ENCODE measurements around the gene FCHO1. TPM values are rescaled to one million over a fixed set of nuclear protein-coding genes. Genes with fewer than 3 reads are reported as not detected.

FCHO1 gene
- total RNA-seq, 2 experiments from 2014 or later, result 85.6 to 107 TPM

DNA sequence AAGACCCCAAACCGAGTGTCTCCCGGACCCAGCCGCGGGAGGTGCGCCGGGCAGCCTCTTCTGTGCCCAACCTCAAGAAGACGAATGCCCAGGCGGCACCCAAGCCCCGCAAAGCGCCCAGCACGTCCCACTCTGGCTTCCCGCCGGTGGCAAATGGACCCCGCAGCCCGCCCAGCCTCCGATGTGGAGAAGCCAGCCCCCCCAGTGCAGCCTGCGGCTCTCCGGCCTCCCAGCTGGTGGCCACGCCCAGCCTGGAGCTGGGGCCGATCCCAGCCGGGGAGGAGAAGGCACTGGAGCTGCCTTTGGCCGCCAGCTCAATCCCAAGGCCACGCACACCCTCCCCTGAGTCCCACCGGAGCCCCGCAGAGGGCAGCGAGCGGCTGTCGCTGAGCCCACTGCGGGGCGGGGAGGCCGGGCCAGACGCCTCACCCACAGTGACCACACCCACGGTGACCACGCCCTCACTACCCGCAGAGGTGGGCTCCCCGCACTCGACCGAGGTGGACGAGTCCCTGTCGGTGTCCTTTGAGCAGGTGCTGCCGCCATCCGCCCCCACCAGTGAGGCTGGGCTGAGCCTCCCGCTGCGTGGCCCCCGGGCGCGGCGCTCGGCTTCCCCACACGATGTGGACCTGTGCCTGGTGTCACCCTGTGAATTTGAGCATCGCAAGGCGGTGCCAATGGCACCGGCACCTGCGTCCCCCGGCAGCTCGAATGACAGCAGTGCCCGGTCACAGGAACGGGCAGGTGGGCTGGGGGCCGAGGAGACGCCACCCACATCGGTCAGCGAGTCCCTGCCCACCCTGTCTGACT lies 24.1 kb upstream of the FCHO1 start:
- Histone ChIP-seq H3K79me2 (ENCODE audit: insufficient read depth, low read depth, low read length) (no peaks in the 10 kb centered on the region; the same call in 1 of the 2 replicates), H3K4me3 (ENCODE audit: low read depth, low read length, poor library complexity, severe bottlenecking) (no peak overlapping the region), H4K20me1 (ENCODE audit: insufficient read depth, low read length) (no peaks in the 10 kb centered on the region), H3K27ac (ENCODE audit: low read depth, low read length, poor library complexity, severe bottlenecking) (no peak overlapping the region), H3K4me2 (ENCODE audit: low read length) (no peak overlapping the region), H2AFZ (ENCODE audit: low read length) (no peak overlapping the region), H3K36me3 (ENCODE audit: insufficient read depth, low read length) (peaks cover 84% of the 10 kb centered on the region), H3K9me3 (ENCODE audit: low read length) (peaks cover 3% of the 10 kb centered on the region; the same call in 1 of the 2 replicates), H3K9me2 (ENCODE audit: insufficient read depth, low read length) (no peaks in the 10 kb centered on the region), H3K4me1 (ENCODE audit: insufficient read depth, low read length, poor library complexity, severe bottlenecking) (no peaks in the 10 kb centered on the region)
- intact Hi-C loops (cut with micrococcal nuclease; ENCODE audit: unreplicated experiment), result no loop called here
- TF ChIP-seq, protein P1, sequence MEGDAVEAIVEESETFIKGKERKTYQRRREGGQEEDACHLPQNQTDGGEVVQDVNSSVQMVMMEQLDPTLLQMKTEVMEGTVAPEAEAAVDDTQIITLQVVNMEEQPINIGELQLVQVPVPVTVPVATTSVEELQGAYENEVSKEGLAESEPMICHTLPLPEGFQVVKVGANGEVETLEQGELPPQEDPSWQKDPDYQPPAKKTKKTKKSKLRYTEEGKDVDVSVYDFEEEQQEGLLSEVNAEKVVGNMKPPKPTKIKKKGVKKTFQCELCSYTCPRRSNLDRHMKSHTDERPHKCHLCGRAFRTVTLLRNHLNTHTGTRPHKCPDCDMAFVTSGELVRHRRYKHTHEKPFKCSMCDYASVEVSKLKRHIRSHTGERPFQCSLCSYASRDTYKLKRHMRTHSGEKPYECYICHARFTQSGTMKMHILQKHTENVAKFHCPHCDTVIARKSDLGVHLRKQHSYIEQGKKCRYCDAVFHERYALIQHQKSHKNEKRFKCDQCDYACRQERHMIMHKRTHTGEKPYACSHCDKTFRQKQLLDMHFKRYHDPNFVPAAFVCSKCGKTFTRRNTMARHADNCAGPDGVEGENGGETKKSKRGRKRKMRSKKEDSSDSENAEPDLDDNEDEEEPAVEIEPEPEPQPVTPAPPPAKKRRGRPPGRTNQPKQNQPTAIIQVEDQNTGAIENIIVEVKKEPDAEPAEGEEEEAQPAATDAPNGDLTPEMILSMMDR (conservative IDR thresholded peaks at IDR 0.05; ENCODE audit: low read length), result no peak
- no peak for TF ChIP-seq EZH2phosphoT487 (IDR thresholded peaks at IDR 0.05; ENCODE audit: borderline replicate concordance, low read depth, low read length)
- BruUV-seq (replicated peaks), result no TSS peak
- POLR2A ChIA-PET, result no interaction called here
- no peak for DNase-seq (ENCODE audit: low spot score)
- CTCF ChIA-PET (ENCODE audit: unreplicated experiment), result no interaction called here

DNA sequence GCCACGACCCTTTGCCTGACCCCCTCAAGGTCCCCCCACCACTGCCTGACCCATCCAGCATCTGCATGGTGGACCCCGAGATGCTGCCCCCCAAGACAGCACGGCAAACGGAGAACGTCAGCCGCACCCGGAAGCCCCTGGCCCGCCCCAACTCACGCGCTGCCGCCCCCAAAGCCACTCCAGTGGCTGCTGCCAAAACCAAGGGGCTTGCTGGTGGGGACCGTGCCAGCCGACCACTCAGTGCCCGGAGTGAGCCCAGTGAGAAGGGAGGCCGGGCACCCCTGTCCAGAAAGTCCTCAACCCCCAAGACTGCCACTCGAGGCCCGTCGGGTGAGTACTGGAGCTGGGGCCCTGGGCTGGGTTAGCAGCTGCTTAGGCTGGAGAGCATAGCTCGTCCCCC lies 23.4 kb upstream of the FCHO1 start:
- H3K4me3 ChIP-seq (ENCODE audit: low read depth, low read length, poor library complexity, severe bottlenecking), result no peak overlapping the region
- H3K4me1 ChIP-seq (ENCODE audit: insufficient read depth, low read length, poor library complexity, severe bottlenecking), result no peaks in the 10 kb centered on the region
- H2AFZ ChIP-seq (ENCODE audit: low read length), result no peak overlapping the region
- no peaks in the 10 kb centered on the region for H3K9me2 ChIP-seq (ENCODE audit: insufficient read depth, low read length)
- peaks cover 88% of the 10 kb centered on the region for H3K36me3 ChIP-seq (ENCODE audit: insufficient read depth, low read length)
- no peak overlapping the region for H3K27ac ChIP-seq (ENCODE audit: low read depth, low read length, poor library complexity, severe bottlenecking)
- peaks cover 3% of the 10 kb centered on the region; the same call in 1 of the 2 replicates for H3K9me3 ChIP-seq (ENCODE audit: low read length)
- no peaks in the 10 kb centered on the region; the same call in 1 of the 2 replicates for H3K79me2 ChIP-seq (ENCODE audit: insufficient read depth, low read depth, low read length)
- no peaks in the 10 kb centered on the region for H4K20me1 ChIP-seq (ENCODE audit: insufficient read depth, low read length)
- no TSS peak for BruUV-seq (replicated peaks)
- POLR2A ChIA-PET, result no interaction called here
- no peak for DNase-seq (ENCODE audit: low spot score)
- TF ChIP-seq, protein P1 (conservative IDR thresholded peaks at IDR 0.05; ENCODE audit: low read length), result no peak
- TF ChIP-seq EZH2phosphoT487 (IDR thresholded peaks at IDR 0.05; ENCODE audit: borderline replicate concordance, low read depth, low read length), result no peak
- intact Hi-C loops (cut with micrococcal nuclease; ENCODE audit: unreplicated experiment), result no loop called here
- H3K4me2 ChIP-seq (ENCODE audit: low read length), result no peak overlapping the region
- CTCF ChIA-PET (ENCODE audit: unreplicated experiment), result no interaction called here

DNA sequence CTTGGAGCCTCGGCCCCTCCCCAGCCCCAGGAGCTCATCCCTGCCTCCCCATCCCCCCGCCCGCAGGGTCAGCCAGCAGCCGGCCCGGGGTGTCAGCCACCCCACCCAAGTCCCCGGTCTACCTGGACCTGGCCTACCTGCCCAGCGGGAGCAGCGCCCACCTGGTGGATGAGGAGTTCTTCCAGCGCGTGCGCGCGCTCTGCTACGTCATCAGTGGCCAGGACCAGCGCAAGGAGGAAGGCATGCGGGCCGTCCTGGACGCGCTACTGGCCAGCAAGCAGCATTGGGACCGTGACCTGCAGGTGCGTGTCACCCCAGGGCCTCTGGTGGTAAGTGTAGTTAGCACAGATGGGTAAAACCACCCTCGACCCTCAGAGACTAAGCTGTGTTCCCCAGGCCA lies 18.1 kb upstream of the FCHO1 start:
- DNase-seq (ENCODE audit: low spot score), result no peak
- Histone ChIP-seq H3K4me1 (ENCODE audit: insufficient read depth, low read length, poor library complexity, severe bottlenecking) (peaks cover 6% of the 10 kb centered on the region), H3K79me2 (ENCODE audit: insufficient read depth, low read depth, low read length) (no peaks in the 10 kb centered on the region; the same call in 1 of the 2 replicates), H3K4me3 (ENCODE audit: low read depth, low read length, poor library complexity, severe bottlenecking) (no peak overlapping the region), H2AFZ (ENCODE audit: low read length) (no peak overlapping the region), H4K20me1 (ENCODE audit: insufficient read depth, low read length) (no peaks in the 10 kb centered on the region), H3K4me2 (ENCODE audit: low read length) (no peak overlapping the region), H3K36me3 (ENCODE audit: insufficient read depth, low read length) (peaks cover 78% of the 10 kb centered on the region), H3K9me3 (ENCODE audit: low read length) (peaks cover 3% of the 10 kb centered on the region; the same call in 1 of the 2 replicates), H3K27ac (ENCODE audit: low read depth, low read length, poor library complexity, severe bottlenecking) (no peak overlapping the region), H3K9me2 (ENCODE audit: insufficient read depth, low read length) (no peaks in the 10 kb centered on the region)
- TF ChIP-seq EZH2phosphoT487 (IDR thresholded peaks at IDR 0.05; ENCODE audit: borderline replicate concordance, low read depth, low read length), result no peak
- TF ChIP-seq, protein P1 (conservative IDR thresholded peaks at IDR 0.05; ENCODE audit: low read length), result no peak
- intact Hi-C loops (cut with micrococcal nuclease; ENCODE audit: unreplicated experiment), result no loop called here
- ChIA-PET CTCF (ENCODE audit: unreplicated experiment) (no interaction called here), POLR2A (no interaction called here)
- BruUV-seq (replicated peaks), result no TSS peak

All from OCI-LY7 (cell line).